DOHH2 (cell line): Measurements from ENCODE around the gene SFT2D1.

ENCODE experiments used
- H3F3A ChIP-seq: fragments of 200-600 bp; sonication (generic), shearing (Covaris generic); 2 replicates; pipeline ENCODE4 v1.6.0; 2016; ENCODE audit warnings: antibody characterized with exemption, mild to moderate bottlenecking; ENCODE audit not compliant: control insufficient read depth, insufficient read depth
- H3K27ac ChIP-seq: fragments of 200-600 bp; sonication (generic); 2 replicates; pipeline ENCODE4 v1.5.1; 2014; ENCODE audit warnings: low read depth, mild to moderate bottlenecking, low read length, moderate library complexity
- H3K27me3 ChIP-seq: fragments of 200-600 bp; sonication (generic); 2 replicates; pipeline ENCODE4 v1.6.1; 2014; ENCODE audit warnings: mild to moderate bottlenecking, low read length, mixed read lengths; ENCODE audit not compliant: control insufficient read depth
- H3K36me3 ChIP-seq: fragments of 200-600 bp; sonication (generic); 2 replicates; pipeline ENCODE4 v1.6.1; 2014; ENCODE audit warnings: mild to moderate bottlenecking, low read length, moderate library complexity, mixed read lengths; ENCODE audit not compliant: control insufficient read depth
- H3K4me1 ChIP-seq: fragments of 200-600 bp; sonication (generic); 2 replicates; pipeline ENCODE4 v1.6.1; 2014; ENCODE audit warnings: mild to moderate bottlenecking, low read length, mixed read lengths; ENCODE audit not compliant: control insufficient read depth
- H3K4me2 ChIP-seq: fragments of 200-600 bp; sonication (generic); 2 replicates; pipeline ENCODE4 v1.6.0; 2014; ENCODE audit warnings: mild to moderate bottlenecking, low read length, moderate library complexity
- H3K4me3 ChIP-seq: fragments of 200-600 bp; sonication (generic); 2 replicates; pipeline ENCODE4 v1.5.1; 2014; ENCODE audit warnings: mild to moderate bottlenecking, low read length, mixed read lengths
- H3K79me2 ChIP-seq: fragments of 200-600 bp; sonication (generic); 2 replicates; pipeline ENCODE4 v1.6.1; 2014; ENCODE audit warnings: mild to moderate bottlenecking, low read length, mixed read lengths; ENCODE audit not compliant: control insufficient read depth
- H3K9me2 ChIP-seq: fragments of 200-600 bp; sonication (generic); replicated peaks from 2 replicates; pipeline ENCODE4 v1.6.1; 2014; ENCODE audit warnings: mild to moderate bottlenecking, low read length, mixed read lengths; ENCODE audit not compliant: control insufficient read depth
- H3K9me3 ChIP-seq: fragments of 200-600 bp; sonication (generic); 2 replicates; pipeline ENCODE4 v1.6.1; 2014; ENCODE audit warnings: antibody characterized with exemption, low read length, mixed read lengths; ENCODE audit not compliant: control insufficient read depth, insufficient read depth
- H4K20me1 ChIP-seq: fragments of 200-600 bp; sonication (generic); 2 replicates; pipeline ENCODE4 v1.6.0; 2014; ENCODE audit warnings: low read depth, mild to moderate bottlenecking, antibody characterized with exemption, low read length, moderate library complexity; ENCODE audit not compliant: control insufficient read depth, insufficient read depth
- CTCF ChIP-seq: fragments of 200-600 bp; sonication (generic); IDR thresholded peaks from one replicate; pipeline ENCODE4 v1.5.1; 2014; ENCODE audit warnings: antibody characterized with exemption, mild to moderate bottlenecking, low read depth, low read length; ENCODE audit not compliant: poor library complexity, severe bottlenecking
- EZH2phosphoT487 ChIP-seq: fragments of 200-600 bp; sonication (generic); IDR thresholded peaks from 2 replicates; pipeline ENCODE4 v1.6.1; 2017; ENCODE audit warnings: borderline replicate concordance, mild to moderate bottlenecking, antibody characterized with exemption, low read length, moderate library complexity, mixed read lengths

Gene SFT2D1

GRCh38 chr6:166342349-166343149 is at the start of gene SFT2D1:
TSS of gene SFT2D1 (minus strand) at chr6:166342545. CDS start at chr6:166342481, 64 bp downstream.
- Histone ChIP-seq H3K79me2 (peaks cover 60% of the 10 kb centered on the region), H3K4me1 (peaks cover 50% of the 10 kb centered on the region), H3K9me2 (no peaks in the 10 kb centered on the region), H4K20me1 (peaks cover 12% of the 10 kb centered on the region), H3K36me3 (peaks cover 45% of the 10 kb centered on the region), H3K4me2 (peak within 1 kb of the TSS; percentile 89), H3K9me3 (no peaks in the 10 kb centered on the region), H3K27me3 (no peaks in the 10 kb centered on the region), H3K4me3 (peak within 1 kb of the TSS; percentile 99), H3F3A (peaks cover 6% of the 10 kb centered on the region), H3K27ac (peak within 1 kb of the TSS; percentile 87)
- TF ChIP-seq CTCF: no peak
- TF ChIP-seq EZH2phosphoT487: no peak

GRCh38 chr6:166389119-166389518 is 46.8 kb upstream of the SFT2D1 start:
- 0 out of 2 replicates have a peak, but pooled peaks cover 3% of the 10 kb centered on the region for H3K36me3 ChIP-seq
- no peak overlapping the region for H3K27ac ChIP-seq
- H3K27me3 ChIP-seq: no peaks in the 10 kb centered on the region
- H3K9me2 ChIP-seq: no peaks in the 10 kb centered on the region
- TF ChIP-seq CTCF (no peak), EZH2phosphoT487 (no peak)
- no peak overlapping the region for H3K4me2 ChIP-seq
- no peaks in the 10 kb centered on the region; the same call in 1 of the 2 replicates for H3F3A ChIP-seq
- no peaks in the 10 kb centered on the region for H3K9me3 ChIP-seq
- peaks cover 6% of the 10 kb centered on the region for H3K4me1 ChIP-seq
- H3K79me2 ChIP-seq: peaks cover 7% of the 10 kb centered on the region
- H3K4me3 ChIP-seq: no peak overlapping the region
- no peaks in the 10 kb centered on the region for H4K20me1 ChIP-seq

GRCh38 chr6:166388290-166389004 is 46.1 kb upstream of the SFT2D1 start:
- Histone ChIP-seq H3K79me2 (peaks cover 13% of the 10 kb centered on the region), H3K4me1 (peaks cover 9% of the 10 kb centered on the region), H3F3A (no peaks in the 10 kb centered on the region; the same call in 1 of the 2 replicates), H3K27ac (no peak overlapping the region), H3K4me2 (no peak overlapping the region), H4K20me1 (no peaks in the 10 kb centered on the region), H3K36me3 (0 out of 2 replicates have a peak, but pooled peaks cover 3% of the 10 kb centered on the region), H3K27me3 (no peaks in the 10 kb centered on the region), H3K9me3 (no peaks in the 10 kb centered on the region), H3K9me2 (no peaks in the 10 kb centered on the region), H3K4me3 (no peak overlapping the region)
- TF ChIP-seq CTCF: no peak
- no peak for TF ChIP-seq EZH2phosphoT487
